DOHH2 (cell line): Measurements from ENCODE around the gene HLA-F.

Source experiments
- H3F3A ChIP-seq: fragments of 200-600 bp; sonication (generic), shearing (Covaris generic); 2 replicates; pipeline ENCODE4 v1.6.0; 2016; ENCODE audit warnings: antibody characterized with exemption, mild to moderate bottlenecking; ENCODE audit not compliant: control insufficient read depth, insufficient read depth
- H3K27ac ChIP-seq: fragments of 200-600 bp; sonication (generic); 2 replicates; pipeline ENCODE4 v1.5.1; 2014; ENCODE audit warnings: low read depth, mild to moderate bottlenecking, low read length, moderate library complexity
- H3K27me3 ChIP-seq: fragments of 200-600 bp; sonication (generic); 2 replicates; pipeline ENCODE4 v1.6.1; 2014; ENCODE audit warnings: mild to moderate bottlenecking, low read length, mixed read lengths; ENCODE audit not compliant: control insufficient read depth
- H3K36me3 ChIP-seq: fragments of 200-600 bp; sonication (generic); 2 replicates; pipeline ENCODE4 v1.6.1; 2014; ENCODE audit warnings: mild to moderate bottlenecking, low read length, moderate library complexity, mixed read lengths; ENCODE audit not compliant: control insufficient read depth
- H3K4me1 ChIP-seq: fragments of 200-600 bp; sonication (generic); 2 replicates; pipeline ENCODE4 v1.6.1; 2014; ENCODE audit warnings: mild to moderate bottlenecking, low read length, mixed read lengths; ENCODE audit not compliant: control insufficient read depth
- H3K4me2 ChIP-seq: fragments of 200-600 bp; sonication (generic); 2 replicates; pipeline ENCODE4 v1.6.0; 2014; ENCODE audit warnings: mild to moderate bottlenecking, low read length, moderate library complexity
- H3K4me3 ChIP-seq: fragments of 200-600 bp; sonication (generic); 2 replicates; pipeline ENCODE4 v1.5.1; 2014; ENCODE audit warnings: mild to moderate bottlenecking, low read length, mixed read lengths
- H3K79me2 ChIP-seq: fragments of 200-600 bp; sonication (generic); 2 replicates; pipeline ENCODE4 v1.6.1; 2014; ENCODE audit warnings: mild to moderate bottlenecking, low read length, mixed read lengths; ENCODE audit not compliant: control insufficient read depth
- H3K9me2 ChIP-seq: fragments of 200-600 bp; sonication (generic); replicated peaks from 2 replicates; pipeline ENCODE4 v1.6.1; 2014; ENCODE audit warnings: mild to moderate bottlenecking, low read length, mixed read lengths; ENCODE audit not compliant: control insufficient read depth
- H3K9me3 ChIP-seq: fragments of 200-600 bp; sonication (generic); 2 replicates; pipeline ENCODE4 v1.6.1; 2014; ENCODE audit warnings: antibody characterized with exemption, low read length, mixed read lengths; ENCODE audit not compliant: control insufficient read depth, insufficient read depth
- H4K20me1 ChIP-seq: fragments of 200-600 bp; sonication (generic); 2 replicates; pipeline ENCODE4 v1.6.0; 2014; ENCODE audit warnings: low read depth, mild to moderate bottlenecking, antibody characterized with exemption, low read length, moderate library complexity; ENCODE audit not compliant: control insufficient read depth, insufficient read depth
- EZH2phosphoT487 ChIP-seq: fragments of 200-600 bp; sonication (generic); IDR thresholded peaks from 2 replicates; pipeline ENCODE4 v1.6.1; 2017; ENCODE audit warnings: borderline replicate concordance, mild to moderate bottlenecking, antibody characterized with exemption, low read length, moderate library complexity, mixed read lengths
- TF ChIP-seq, protein P1 (sequence below): fragments of 200-600 bp; sonication (generic); IDR thresholded peaks from one replicate; pipeline ENCODE4 v1.5.1; 2014; ENCODE audit warnings: antibody characterized with exemption, mild to moderate bottlenecking, low read depth, low read length; ENCODE audit not compliant: poor library complexity, severe bottlenecking

HLA-F gene

DNA sequence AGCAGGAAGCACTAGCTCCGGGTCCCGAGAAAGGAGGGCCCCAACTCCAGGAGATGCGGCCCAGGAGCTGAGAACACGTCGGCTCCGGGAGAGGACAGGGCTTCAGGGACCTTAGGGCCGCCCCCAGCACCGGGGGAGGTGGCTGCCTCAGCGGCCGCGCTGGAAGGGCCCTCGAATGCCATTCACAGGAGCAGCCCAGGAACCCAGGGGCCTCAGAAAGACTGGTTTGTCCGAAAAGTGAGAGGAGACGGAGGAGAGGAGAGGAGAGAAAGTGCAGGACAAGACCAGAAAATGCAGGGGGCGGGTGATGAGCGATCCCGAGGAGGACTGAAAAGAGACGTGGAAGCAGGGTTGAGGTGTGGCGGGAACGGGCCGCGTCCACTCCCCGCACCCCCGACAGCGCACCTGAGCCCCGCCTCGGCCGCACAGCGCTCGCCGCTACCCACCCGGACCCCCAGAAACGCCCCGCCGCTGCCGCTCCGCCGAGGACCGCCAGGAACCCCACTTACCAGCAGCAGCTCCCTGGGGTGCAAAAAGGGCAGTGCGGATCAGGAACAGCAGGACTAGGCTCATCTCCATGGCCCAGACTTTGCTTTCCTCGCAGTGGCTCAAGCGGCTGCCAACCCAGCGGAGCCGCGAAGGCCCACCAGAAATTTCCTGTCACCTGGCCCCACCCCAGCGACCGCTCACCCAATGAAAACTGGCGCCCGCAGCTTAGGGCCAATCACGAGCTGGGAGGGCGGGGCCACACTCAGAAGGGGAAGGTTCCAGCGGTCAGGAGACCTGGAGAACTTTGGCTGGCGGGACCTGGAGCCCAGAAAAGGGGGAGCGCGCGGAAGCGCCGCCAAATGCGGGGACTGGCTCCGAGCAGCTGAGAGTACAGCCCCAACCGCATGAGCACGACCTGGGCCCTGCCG lies 25.4 kb downstream of the HLA-F start:
- no peak for TF ChIP-seq EZH2phosphoT487
- TF ChIP-seq, protein P1, sequence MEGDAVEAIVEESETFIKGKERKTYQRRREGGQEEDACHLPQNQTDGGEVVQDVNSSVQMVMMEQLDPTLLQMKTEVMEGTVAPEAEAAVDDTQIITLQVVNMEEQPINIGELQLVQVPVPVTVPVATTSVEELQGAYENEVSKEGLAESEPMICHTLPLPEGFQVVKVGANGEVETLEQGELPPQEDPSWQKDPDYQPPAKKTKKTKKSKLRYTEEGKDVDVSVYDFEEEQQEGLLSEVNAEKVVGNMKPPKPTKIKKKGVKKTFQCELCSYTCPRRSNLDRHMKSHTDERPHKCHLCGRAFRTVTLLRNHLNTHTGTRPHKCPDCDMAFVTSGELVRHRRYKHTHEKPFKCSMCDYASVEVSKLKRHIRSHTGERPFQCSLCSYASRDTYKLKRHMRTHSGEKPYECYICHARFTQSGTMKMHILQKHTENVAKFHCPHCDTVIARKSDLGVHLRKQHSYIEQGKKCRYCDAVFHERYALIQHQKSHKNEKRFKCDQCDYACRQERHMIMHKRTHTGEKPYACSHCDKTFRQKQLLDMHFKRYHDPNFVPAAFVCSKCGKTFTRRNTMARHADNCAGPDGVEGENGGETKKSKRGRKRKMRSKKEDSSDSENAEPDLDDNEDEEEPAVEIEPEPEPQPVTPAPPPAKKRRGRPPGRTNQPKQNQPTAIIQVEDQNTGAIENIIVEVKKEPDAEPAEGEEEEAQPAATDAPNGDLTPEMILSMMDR: no peak
- peak overlapping the region; percentile 87 for H3K4me3 ChIP-seq
- H3K9me2 ChIP-seq: no peaks in the 10 kb centered on the region
- peak overlapping the region; percentile 95 for H3K4me2 ChIP-seq
- no peaks in the 10 kb centered on the region for H3K79me2 ChIP-seq
- H3K27ac ChIP-seq: no peak overlapping the region
- H3F3A ChIP-seq: no peaks in the 10 kb centered on the region
- H3K9me3 ChIP-seq: no peaks in the 10 kb centered on the region
- H3K27me3 ChIP-seq: no peaks in the 10 kb centered on the region
- H4K20me1 ChIP-seq: no peaks in the 10 kb centered on the region
- H3K4me1 ChIP-seq: peaks cover 37% of the 10 kb centered on the region
- H3K36me3 ChIP-seq: peaks cover 3% of the 10 kb centered on the region; the same call in 1 of the 2 replicates

DNA sequence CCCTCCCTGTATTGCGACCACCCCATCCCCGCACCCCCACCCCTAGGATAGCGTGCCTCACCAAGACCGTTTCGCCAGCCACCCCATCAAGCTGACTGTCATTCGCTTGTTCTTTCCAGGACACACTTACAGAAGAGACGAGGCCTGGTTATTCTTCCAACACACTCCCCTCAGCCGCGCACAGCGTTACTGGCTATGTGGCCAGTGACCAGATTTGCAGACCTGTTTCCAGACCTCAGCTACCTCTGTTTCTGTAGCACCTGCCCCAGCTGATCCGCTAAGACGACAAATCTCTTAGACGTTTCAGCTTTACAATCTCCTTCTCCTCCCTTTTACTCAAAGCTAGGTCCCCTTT lies 26.1 kb downstream of the HLA-F start:
- Histone ChIP-seq H4K20me1 (no peaks in the 10 kb centered on the region), H3K27me3 (no peaks in the 10 kb centered on the region), H3K4me3 (peak overlapping the region; percentile 87), H3K79me2 (no peaks in the 10 kb centered on the region), H3K9me3 (no peaks in the 10 kb centered on the region), H3K4me1 (peaks cover 38% of the 10 kb centered on the region), H3F3A (no peaks in the 10 kb centered on the region), H3K27ac (no peak overlapping the region), H3K36me3 (peaks cover 3% of the 10 kb centered on the region; the same call in 1 of the 2 replicates), H3K4me2 (peak overlapping the region; percentile 95), H3K9me2 (no peaks in the 10 kb centered on the region)
- TF ChIP-seq EZH2phosphoT487: no peak
- TF ChIP-seq, protein P1: no peak

DNA sequence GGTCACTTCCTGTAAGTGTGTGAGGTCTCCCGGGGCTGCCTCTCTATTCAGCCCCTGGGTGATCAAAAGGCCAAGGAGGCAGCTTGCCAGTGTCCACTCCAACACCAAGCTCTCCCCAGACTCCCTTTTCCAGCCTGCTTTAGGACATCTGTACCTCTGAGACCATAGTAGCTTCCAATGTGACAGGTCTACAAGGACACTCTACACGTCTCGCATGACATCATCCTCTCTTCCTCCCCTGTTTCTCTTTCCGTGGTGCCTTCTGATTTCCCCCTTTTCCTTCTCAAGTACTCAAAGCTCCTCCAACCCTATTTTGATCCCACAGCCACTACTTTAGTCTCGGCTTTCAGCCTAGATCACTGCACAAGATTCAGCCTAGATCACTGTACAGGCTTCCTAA lies 26.4 kb downstream of the HLA-F start:
- Histone ChIP-seq H3K4me3 (peak overlapping the region; percentile 87), H3K9me2 (no peaks in the 10 kb centered on the region), H3K27me3 (no peaks in the 10 kb centered on the region), H3K27ac (no peak overlapping the region), H4K20me1 (no peaks in the 10 kb centered on the region), H3F3A (no peaks in the 10 kb centered on the region), H3K36me3 (peaks cover 3% of the 10 kb centered on the region; the same call in 1 of the 2 replicates), H3K9me3 (no peaks in the 10 kb centered on the region), H3K4me2 (peak overlapping the region; percentile 95), H3K79me2 (no peaks in the 10 kb centered on the region), H3K4me1 (peaks cover 38% of the 10 kb centered on the region)
- TF ChIP-seq, protein P1: no peak
- no peak for TF ChIP-seq EZH2phosphoT487
